Head of caudate nucleus (tissue), 42 donors: ENCODE data around the gene SLC38A1.
A peak's percentile ranks its signal among the peaks of the same experiment; 100 is the strongest.
"Not testable (repeated sequence)": the region's sequence is repeated elsewhere in the genome, so short reads cannot be mapped to it uniquely, and the experiment has no call there.

Source experiments
- DNase-seq, 42 donors: peaks; one replicate each; pipeline versions ENCODE4 v3.0.0 to v3.0.0-alpha.2; 2020 to 2021; ENCODE audit warnings: mixed read lengths in 7 of 42
- intact Hi-C: fragments of 100-400 bp; cut with DNase I; formaldehyde crosslinking; loops from one replicate; pipeline ENCODE4 v1.15.0; 2022

SLC38A1 gene

DNA sequence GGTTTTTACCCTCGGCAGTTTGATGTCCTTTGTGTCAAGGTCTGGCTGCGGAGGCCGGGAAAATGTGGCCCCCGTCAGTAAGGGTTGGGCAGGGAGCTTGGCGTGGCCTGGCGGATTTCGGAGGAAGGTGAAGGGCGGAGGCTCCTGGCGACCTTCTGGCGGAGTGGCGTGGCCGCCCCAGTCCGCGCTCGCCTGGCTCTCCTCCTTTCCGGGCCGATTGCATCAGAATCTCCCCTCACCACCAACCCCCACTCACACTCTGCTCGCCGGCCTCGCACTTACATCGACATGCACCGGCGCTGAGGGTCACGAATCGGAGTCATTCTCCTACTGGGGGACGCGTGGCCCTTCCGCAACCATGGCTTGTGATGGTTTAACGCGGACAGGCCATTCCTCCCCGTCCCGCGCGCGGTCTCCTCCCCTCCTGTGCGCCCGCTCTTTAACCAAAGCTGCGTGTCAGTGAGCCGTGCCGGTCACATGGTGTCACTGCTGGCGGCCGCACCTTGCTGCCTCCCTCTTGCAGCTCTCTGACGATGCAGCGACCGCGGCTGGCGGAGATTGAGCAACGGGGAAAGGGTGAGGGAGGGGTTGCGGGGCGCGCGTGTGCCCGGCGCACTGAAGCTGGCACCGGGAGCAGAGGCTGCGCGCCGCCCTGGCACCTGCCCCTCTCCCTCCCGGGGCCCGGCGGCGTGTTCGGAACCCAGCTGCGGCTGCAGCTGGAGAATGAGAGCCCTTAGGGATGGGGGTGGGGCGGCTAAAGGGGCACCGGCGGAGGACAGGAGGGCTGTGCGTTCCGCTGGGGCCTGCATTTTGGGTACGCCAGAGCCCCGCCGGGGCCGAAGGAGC is at the start of gene SLC38A1:
TSS of gene SLC38A1 (minus strand) at position 461 of the 846 bp plus-strand sequence. CDS start 29,243 bp downstream, outside the sequence.
- intact Hi-C loops: no loop called here
- DNase-seq: peak; percentile 67 to 96 (median 86)

DNA sequence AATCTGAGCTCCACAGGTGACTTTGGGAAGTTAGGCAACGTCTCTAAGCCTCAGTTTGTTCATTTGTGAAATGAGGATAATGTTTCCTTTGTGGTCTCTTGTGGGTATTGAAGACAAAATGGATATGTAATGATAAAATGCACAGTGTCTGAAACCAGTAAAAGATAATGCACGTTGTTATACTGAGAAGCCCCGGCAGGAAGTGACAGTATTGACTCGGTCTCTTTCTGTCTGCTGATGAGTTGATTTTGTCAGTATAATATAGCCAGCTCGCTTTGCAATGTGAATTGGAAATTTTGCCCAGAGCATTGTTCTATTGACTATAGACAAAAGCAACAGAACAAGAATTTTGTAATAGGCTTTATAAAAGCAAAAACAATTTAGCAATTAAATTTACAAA is 49.2 kb upstream of the SLC38A1 start:
- no peak for DNase-seq
- intact Hi-C loops: no loop called here

DNA sequence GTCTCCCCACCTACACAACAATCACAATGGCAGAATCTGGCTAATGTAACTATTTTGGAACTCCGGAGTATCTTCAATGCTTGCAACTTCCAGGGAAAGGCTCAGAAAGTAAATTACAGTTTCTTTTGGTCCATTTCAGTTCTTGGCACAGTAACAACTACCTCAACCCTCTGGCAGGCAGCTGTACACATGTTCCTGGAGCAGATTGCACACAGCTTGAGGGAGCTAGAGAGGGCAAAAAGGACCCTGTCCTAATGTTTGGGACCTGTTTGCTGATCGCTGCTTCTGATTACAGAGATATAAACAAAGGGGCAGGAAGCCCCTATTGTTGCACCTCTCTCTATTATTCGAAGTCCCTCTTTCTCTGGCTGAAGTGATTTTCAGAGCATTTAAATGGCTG is 35.2 kb upstream of the SLC38A1 start:
- DNase-seq: no peak
- intact Hi-C loops: no loop called here

DNA sequence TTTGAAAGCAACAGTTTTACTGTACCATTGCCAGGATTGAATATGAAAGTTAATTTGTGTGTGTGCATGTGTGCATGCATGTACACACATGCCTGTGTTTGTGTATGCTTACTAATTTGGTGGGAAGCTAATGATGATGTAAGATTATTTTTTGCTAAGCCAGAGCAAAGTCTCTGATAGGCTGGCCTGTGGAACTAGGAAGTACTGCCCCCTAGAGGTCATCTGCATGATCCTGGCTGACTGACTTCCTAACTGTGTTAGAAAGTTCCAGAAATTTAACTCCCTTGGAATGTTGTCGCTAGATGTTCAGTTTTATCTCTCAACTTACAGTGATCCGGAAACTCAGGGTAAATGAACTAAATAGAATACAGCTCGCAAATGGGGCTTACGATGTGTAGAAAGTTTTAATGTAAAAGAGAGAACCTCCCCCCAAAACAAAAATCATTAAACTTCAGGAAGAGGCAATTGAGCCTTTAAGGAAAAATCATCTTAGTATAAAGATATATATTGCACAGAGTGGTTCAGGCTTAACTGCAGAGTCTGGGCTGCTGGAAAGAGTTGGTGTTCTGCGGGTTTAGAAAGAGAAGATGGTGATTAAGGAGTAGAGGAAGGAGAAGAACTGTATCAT is 34.3 kb upstream of the SLC38A1 start:
- DNase-seq: peak in 25 of 42 donors; percentile 14 to 77 (median 33)
- intact Hi-C loops: no loop called here

DNA sequence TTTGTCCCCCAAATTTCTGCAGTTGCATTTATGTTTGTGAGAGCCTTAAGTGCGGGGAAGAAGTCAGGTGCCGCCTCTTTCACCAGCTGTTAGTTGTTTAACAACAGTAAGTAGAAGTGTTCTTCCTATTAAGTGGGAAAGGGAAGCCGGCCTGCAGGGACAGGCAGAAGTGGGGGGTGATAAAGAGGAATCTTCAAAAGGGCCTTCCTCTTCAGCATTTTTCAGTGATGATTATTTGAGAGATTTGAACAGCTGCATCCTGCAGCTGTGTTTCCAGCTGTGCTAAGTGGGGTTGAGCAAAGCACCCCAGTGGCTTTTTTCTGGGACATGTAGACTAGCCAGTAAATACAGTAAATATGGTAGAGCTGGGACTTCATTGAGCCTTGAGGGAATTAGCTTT is 32.1 kb upstream of the SLC38A1 start:
- no peak for DNase-seq
- intact Hi-C loops: no loop called here

DNA sequence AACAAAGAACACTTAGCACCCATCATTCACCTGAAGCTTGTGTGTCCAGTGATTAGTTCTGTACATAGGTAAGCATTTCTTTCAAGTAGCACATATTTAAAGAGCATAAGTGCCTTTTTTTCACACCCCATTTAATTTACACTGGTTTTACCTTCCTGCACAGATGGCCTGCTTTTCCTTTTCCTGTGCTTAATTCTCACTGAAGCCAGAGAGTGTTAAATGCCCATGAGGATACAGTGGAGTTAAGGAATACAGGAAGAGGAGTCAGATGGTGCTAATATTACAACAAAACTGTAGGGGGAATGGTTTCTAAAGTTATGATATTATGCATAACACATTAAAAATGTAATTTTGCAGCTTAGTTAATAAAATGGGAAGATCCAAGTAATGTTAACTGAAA is 31.0 kb upstream of the SLC38A1 start:
- DNase-seq: no peak
- intact Hi-C loops: no loop called here

DNA sequence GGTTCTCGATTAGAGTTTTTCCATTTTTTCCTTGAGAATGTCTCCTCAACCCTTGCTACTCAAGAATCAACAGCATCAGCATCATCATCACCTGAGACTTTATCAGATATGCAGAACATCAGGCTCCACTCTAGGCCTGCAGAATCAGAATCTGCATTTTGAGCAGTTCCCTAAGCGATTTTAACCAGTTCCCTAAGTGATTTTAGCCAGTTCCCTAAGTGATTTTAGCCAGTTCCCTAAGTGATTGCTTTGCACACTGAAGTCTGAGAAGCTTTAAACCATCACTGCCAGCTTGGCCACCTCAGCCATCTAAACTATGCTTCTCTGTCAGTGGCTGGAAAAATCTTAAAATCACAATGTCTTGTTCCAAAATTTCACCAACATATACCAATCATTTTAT is 29.4 kb upstream of the SLC38A1 start:
- intact Hi-C loops: no loop called here
- no peak for DNase-seq

DNA sequence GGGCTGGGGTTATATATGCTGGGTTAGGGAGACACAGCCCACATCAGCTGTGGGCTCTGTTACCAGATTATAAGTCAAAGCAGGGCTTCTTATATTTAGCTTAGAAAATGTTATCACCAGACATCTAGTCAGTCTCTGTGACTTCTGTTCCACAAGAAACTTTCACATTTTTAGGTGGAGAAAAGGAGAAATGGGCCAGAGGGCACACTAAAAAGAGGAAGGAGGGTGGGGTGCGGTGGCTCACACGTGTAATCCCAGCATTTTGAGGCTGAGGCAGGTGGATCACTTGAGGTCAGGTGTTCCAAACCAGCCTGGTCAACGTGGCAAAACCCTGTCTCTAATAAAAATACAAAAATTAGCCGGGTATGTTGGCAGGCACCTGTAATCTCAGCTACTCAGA is 28.0 kb upstream of the SLC38A1 start:
- no peak for DNase-seq
- intact Hi-C loops: no loop called here

DNA sequence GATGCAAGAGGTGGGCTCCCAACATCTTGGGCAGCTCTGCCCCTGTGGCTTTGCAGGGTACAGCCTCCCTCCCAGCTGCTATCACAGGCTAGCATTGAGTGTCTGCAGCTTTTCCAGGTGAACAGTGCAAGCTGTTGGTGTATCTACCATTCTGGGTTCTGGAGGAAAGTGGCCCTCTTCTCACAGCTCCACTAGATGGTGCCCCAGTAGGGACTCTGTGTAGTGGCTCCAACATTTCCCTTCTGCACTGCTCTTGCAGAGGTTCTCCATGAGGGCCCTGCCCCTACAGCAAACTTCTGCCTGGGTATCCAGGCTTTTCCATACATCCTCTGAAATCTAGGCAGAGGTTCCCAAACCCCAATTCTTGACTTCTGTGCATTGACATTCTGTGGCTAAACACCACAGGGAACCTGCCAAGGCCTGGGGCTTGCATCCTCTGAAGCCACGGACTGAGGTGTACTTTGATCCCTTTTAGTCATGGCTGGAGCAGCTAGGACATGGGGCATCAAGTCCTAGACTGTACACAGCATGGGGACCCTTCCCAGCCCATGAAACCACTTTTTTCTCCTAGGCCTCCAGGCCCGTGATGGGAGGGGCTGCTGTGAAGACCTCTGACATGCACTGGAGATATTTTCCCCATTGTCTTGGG is 24.0 kb upstream of the SLC38A1 start:
- DNase-seq: no peak
- intact Hi-C loops: no loop called here

DNA sequence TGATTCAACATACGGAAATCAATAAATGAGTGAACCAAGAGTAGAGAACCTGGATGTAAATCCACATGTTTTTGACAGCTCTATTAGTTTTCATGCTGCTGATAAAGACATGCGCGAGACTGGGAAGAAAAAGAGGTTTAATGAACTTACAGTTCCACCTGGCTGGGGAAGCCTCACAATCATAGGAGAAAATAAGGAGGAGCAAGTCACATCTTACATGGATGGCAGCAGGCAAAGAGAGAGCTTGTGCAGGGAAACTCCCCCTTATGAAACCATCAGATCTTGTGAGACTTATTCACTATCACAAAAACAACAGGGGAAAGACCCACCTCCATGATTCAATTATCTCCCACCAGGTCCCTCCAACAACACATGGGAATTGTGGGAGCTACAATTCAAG is 23.1 kb upstream of the SLC38A1 start:
- intact Hi-C loops, DNase-seq: not testable (repeated sequence)

DNA sequence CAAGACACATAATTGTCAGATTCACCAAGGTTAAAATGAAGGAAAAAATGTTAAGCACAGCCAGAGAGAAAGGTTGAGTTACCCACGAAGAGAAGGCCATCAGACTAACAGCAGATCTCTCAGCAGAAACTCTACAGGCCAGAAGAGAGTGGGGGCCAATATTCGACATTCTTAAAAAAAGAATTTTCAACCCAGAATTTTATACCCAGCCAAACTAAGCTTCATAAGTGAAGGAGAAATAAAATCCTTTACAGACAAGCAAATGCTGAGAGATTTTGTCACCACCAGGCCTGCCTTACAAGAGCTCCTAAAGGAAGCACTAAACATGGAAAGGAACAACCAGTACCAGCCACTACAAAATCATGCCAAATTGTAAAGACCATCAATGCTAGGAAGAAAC is 16.3 kb upstream of the SLC38A1 start:
- intact Hi-C loops, DNase-seq: not testable (repeated sequence)

DNA sequence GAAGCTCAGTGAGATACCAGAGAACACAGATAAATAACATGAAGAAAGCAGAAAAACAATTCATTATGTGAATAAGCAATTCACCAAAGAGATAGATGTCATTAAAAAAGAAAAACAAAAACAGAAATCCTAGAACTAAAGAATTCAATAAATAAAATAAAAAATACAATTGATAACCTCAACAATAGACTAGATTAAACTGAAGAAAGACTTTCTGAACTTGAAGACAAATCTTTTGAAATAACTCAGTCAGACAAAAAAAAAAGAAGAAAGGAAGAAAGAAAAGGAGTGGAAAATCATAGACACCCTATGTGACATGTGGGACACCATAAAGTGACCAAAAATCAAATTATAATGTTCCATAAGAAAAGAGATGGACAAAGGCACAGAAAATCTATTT is 14.0 kb upstream of the SLC38A1 start:
- intact Hi-C loops: no loop called here
- no peak for DNase-seq

DNA sequence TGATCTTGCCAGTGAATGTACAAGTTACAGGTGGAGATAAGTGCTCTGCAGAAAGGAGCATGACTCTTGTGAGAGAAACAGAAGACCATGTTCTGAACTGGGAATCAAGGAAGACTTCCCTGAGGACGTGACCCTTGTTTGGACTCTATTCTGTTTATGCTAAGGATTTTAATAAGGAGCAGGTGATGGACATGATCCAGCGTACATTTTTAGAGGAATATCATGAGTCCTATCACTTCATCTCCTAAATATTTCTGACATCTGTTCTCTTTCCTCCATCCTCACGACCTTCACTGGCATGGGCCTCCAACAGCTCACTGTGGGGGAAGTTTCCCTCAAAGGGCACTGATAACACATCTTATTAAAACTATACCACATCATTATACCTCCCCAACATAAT is 7.9 kb upstream of the SLC38A1 start:
- intact Hi-C loops: no loop called here
- no peak for DNase-seq

DNA sequence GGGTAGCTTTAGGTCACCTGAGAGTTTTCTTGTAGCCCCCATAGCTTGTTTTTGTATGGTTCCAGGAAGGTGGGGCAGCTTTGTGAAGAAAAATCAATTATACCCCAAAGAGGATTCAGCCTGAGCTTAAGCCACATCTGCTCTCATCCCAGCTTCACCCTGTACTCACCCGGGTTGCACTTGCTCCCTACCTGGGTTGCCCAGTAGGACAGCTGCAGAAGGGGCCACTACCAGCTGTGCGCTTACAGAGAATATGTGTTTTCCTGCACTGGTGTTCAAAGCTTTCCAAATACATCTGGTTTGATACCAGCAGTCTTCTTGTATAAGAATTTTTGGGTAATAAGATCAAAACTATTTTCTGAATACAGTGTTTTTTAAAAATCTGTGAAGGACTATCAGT is 3.0 kb upstream of the SLC38A1 start:
- no peak for DNase-seq
- intact Hi-C loops: no loop called here

DNA sequence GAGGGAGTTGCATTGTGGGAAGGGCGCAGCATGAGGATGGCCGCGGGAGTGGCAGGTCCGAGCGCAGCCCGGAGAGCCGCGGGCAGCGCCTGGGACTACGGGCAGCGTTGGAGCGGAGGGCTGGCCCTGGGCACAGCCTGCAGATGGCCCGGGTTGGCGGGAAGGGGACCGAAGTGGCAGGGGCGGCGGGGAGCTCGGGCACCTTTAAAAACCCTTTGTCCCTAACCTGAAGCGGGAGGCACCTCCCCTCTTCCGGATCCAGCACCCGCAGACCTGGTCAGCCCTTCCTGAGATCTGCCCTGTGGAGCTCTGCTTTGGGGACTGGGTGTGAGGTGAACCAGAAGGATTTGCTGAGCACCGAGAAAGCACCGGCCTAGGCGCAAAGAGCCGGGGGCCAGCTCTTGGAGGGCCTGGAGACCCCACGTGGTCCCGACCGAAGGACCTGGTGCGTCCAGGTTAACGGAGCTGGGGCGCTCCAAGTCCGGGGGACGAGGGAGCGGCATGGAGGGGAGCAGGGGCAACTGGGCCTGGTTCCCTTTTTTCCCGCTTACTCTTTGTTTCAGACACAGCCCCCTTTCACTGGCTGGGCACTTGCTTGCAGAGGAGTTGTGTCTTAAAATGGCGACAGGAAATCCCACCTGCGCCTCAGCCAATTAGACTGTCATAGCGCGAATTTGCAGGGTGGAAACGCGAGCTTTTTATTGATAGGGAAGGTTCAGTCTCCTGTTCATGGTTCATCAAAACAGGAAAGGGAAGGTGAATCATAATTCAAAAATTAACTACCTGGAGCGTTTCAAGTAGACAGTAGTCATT is 792 bp upstream of the SLC38A1 start:
- intact Hi-C loops: no loop called here
- DNase-seq: peak; percentile 4 to 76 (median 44)

DNA sequence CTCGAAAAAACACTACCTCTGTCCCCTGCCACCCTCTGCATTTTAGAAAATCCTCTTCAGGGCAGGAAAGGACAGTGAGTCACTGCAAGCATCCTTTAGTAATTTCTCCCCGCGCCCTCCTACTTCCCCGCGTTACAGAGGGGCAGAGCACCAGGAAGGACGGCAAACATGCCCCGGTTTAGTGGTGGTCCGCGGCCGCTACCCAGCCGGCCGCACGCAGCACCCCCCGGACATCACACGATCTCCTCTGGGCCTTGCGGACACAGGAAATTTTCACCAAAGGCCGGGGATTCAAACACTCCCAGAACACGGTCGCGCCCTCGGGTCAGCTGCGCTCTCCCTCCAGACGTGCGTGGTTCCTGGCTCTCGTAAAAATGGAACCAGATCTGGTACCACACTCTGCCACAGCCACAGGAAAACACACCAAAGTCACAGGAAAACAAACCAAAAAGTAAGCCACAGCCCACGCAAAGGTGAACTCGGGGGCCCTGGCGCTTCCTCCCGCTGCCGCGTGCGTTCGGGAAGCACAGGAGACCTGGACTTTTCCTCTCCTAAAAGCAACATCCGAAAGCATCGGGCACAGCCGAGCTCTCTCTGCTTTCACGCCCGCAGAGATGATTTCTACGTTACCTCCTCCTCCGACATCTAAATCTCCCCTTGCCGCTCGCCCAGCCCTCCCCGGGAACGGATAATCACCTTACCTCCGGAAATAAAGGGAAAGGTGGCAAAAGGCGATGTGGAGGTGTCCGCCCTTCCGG is 839 bp downstream of the SLC38A1 start:
- intact Hi-C loops: no loop called here
- peak in 37 of 42 donors; percentile 4 to 61 (median 30) for DNase-seq

DNA sequence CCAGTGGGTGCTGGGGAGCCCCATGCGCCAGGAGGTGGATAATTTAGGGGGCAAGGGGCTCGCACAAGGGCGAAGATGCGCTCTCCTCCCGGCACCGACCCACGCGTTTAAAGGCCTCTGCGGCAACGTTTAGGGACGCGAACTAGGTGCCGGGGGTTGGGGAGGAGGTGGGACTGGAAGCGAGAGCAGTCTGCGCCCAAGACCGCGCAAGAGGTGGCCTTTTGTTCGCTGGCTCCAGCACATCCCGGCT is 1.3 kb downstream of the SLC38A1 start:
- peak in 11 of 42 donors; percentile 13 to 63 (median 39) for DNase-seq
- intact Hi-C loops: no loop called here

DNA sequence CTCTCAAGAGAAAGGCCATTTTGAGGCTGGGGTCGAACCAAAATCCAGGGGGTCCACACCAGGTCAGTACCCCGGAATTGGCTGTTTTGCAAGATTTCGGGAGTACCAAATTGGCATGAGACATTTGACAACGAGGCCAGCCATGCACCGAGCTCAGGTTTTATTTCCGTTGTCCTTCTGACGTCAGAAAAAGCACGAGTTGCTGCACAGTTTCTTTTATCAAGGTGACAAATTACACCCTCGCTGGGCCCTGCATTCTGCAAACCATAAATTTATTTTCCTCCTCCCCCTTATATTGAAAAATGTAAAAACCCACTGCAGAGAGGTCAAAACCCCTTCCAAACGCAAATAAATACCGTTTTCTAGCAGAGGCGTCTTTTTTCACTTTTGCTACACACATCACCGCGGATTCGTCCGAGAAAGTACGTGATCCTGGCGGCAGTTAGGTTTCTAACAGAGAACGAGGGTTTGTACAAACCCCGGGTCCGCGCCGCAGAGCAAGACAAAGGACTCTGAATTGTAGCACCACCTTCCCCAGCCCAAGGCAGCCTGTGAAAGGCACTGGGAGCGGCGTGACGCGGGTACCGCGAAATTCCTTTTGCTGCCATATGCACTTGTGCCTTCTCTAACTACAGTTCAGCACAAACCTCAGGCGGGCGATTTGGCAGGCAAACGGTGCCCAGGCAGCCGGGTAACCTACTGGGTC is 1.8 kb downstream of the SLC38A1 start:
- intact Hi-C loops: no loop called here

More for the DNA sequence above, 1.8 kb downstream of the SLC38A1 start:
- peak; percentile 38 to 85 (median 70) for DNase-seq
